GM12873 (cell line): ENCODE data around the gene DMD.

Experiments
- CTCF ChIP-seq: IDR thresholded peaks from 2 replicates; pipeline ENCODE4 v1.5.1; 2012; ENCODE audit warnings: low read depth, mild to moderate bottlenecking, moderate library complexity, low read length, control low read depth; ENCODE audit not compliant: insufficient read depth; ENCODE audit errors: missing control alignments

The DMD gene

GRCh38 chrX:31117266-31117665 is 2094.1 kb downstream of the DMD start:
- TF ChIP-seq CTCF, result no peak

- no peak for TF ChIP-seq CTCF
These were observed 2096.0 kb downstream of the DMD start for GRCh38 chrX:31115398-31115797.

- TF ChIP-seq CTCF, result no peak
These were observed 2096.5 kb downstream of the DMD start for GRCh38 chrX:31114858-31115257.

GRCh38 chrX:31112226-31112999 is 2098.9 kb downstream of the DMD start:
- no peak for TF ChIP-seq CTCF

- TF ChIP-seq CTCF, result no peak
These were observed 2100.7 kb downstream of the DMD start for GRCh38 chrX:31110657-31111056.

- no peak for TF ChIP-seq CTCF
These were observed 2111.7 kb downstream of the DMD start for GRCh38 chrX:31099536-31100090.

- TF ChIP-seq CTCF, result no peak
These were observed 2113.3 kb downstream of the DMD start for GRCh38 chrX:31098079-31098478.
